Retinal pigment epithelial cell (primary cell): ENCODE results near the gene ZSWIM7.
"Not testable (repeated sequence)": the region's sequence is repeated elsewhere in the genome, so short reads cannot be mapped to it uniquely, and the experiment has no call there.

Experiments used
- DNase-seq: peaks from one replicate; pipeline ENCODE4 v3.0.0-alpha.2; 2010; ENCODE audit warnings: low read depth
- H3K4me3 ChIP-seq: 2 replicates; pipeline ENCODE4 v1.5.1; 2011; ENCODE audit warnings: mild to moderate bottlenecking, low read length, control low read depth, moderate library complexity
- CTCF ChIP-seq: conservative IDR thresholded peaks from 2 replicates; pipeline ENCODE4 v1.5.1; 2011; ENCODE audit warnings: low read depth, low read length, control low read depth, inconsistent platforms

Gene ZSWIM7

GRCh38 chr17:15943971-15944758, 55.3 kb downstream of the ZSWIM7 start:
- no peak for DNase-seq
- H3K4me3 ChIP-seq, result peak overlapping the region; percentile 53
- TF ChIP-seq CTCF, result no peak

GRCh38 chr17:15942207-15942833, 57.2 kb downstream of the ZSWIM7 start:
- no peak for DNase-seq
- no peak overlapping the region for H3K4me3 ChIP-seq
- TF ChIP-seq CTCF, result no peak

GRCh38 chr17:15941781-15942180, 57.7 kb downstream of the ZSWIM7 start:
- no peak for DNase-seq
- no peak for TF ChIP-seq CTCF
- no peak overlapping the region for H3K4me3 ChIP-seq

GRCh38 chr17:15936481-15936880, 63.0 kb downstream of the ZSWIM7 start:
- H3K4me3 ChIP-seq, DNase-seq: not testable (repeated sequence)

GRCh38 chr17:15935891-15936290, 63.6 kb downstream of the ZSWIM7 start:
- H3K4me3 ChIP-seq, result no peak overlapping the region
- DNase-seq, result no peak

GRCh38 chr17:15934866-15935265, 64.6 kb downstream of the ZSWIM7 start:
- no peak for DNase-seq
- TF ChIP-seq CTCF, result no peak
- no peak overlapping the region for H3K4me3 ChIP-seq

More at GRCh38 chr17:15935891-15936290, 63.6 kb downstream of the ZSWIM7 start:
- TF ChIP-seq CTCF, result no peak

GRCh38 chr17:15931394-15931793, 68.1 kb downstream of the ZSWIM7 start:
- no peak for TF ChIP-seq CTCF

More at GRCh38 chr17:15931394-15931793, 68.1 kb downstream of the ZSWIM7 start:
- no peak overlapping the region for H3K4me3 ChIP-seq
- DNase-seq, result no peak
